Chondrocyte (in vitro differentiated cells): ENCODE measurements around the gene NRF1. TPM values are rescaled to one million over a fixed set of nuclear protein-coding genes. Genes with fewer than 3 reads are reported as not detected.

Source experiments
- DNase-seq: peaks from one replicate; pipeline ENCODE4 v3.0.0; 2021; ENCODE audit warnings: mixed read lengths, low spot score
- H3K27ac Mint-ChIP-seq: one replicate; pipeline ENCODE4 v1.8.0; 2021; ENCODE audit warnings: mild to moderate bottlenecking, moderate library complexity, mixed read lengths; ENCODE audit not compliant: unreplicated experiment
- H3K27me3 Mint-ChIP-seq: 2 replicates; pipeline ENCODE4 v1.8.0; 2021; ENCODE audit warnings: low read depth, mixed read lengths
- H3K36me3 Mint-ChIP-seq: 2 replicates; pipeline ENCODE4 v1.8.0; 2021; ENCODE audit warnings: low read depth, mixed read lengths
- H3K4me1 Mint-ChIP-seq: 2 replicates; pipeline ENCODE4 v1.8.0; 2021; ENCODE audit warnings: low read depth, mild to moderate bottlenecking, mixed read lengths
- H3K4me3 Mint-ChIP-seq: one replicate; pipeline ENCODE4 v1.8.0; 2021; ENCODE audit warnings: mild to moderate bottlenecking, moderate library complexity, mixed read lengths; ENCODE audit not compliant: unreplicated experiment
- H3K9me3 Mint-ChIP-seq: 2 replicates; pipeline ENCODE4 v1.8.0; 2021; ENCODE audit warnings: low read depth, mixed read lengths
- total RNA-seq: library from RNA; stranded (reverse); gene quantifications from 3 replicates; pipeline ENCODE4 v1.2.1, GENCODE V29; 2021
- TF ChIP-seq, protein P1 (sequence below): fragments of 200-600 bp; sonication (generic); IDR thresholded peaks from 2 replicates; pipeline ENCODE4 v1.5.0; 2021; ENCODE audit warnings: antibody characterized with exemption, mild to moderate bottlenecking, moderate library complexity

NRF1 gene
- total RNA-seq, 1 donor from 2014 or later: 13.3 TPM

DNA sequence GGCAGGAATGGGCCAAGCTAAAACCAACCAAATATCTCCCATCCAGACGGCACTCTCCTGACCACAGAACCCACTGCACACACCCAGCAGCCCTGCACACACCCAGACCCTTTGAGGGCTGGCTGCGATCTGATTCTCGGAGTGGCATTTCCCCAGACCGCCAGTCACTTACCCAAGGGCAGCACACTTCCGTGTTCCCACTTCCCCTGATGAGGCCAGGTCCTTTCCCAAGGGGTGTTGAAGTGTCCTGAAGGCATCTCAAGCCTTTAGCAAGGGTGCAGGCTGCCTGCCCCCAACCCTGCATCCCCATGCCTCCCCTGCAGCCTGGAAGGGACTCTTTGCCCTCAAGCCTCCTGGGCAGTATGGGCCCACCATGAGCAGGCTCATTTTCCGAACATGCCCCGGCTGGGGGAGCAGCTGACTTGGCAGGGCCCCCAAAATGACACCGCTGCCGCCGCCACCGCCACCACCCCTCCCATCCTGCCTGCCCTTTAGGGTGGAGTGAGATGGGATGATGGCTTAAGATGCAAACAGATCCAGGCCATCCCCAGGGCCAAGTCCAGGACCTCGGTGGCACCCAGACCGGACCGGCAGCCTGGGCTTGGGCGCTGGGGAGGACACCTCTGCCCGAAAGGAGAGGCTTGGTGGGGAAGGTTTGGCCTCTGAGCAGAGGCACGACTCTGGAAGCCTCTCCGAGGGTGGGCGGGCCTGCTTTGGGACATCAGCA lies 159.8 kb downstream of the NRF1 start:
- no peaks in the 10 kb centered on the region for H3K9me3 Mint-ChIP-seq

DNA sequence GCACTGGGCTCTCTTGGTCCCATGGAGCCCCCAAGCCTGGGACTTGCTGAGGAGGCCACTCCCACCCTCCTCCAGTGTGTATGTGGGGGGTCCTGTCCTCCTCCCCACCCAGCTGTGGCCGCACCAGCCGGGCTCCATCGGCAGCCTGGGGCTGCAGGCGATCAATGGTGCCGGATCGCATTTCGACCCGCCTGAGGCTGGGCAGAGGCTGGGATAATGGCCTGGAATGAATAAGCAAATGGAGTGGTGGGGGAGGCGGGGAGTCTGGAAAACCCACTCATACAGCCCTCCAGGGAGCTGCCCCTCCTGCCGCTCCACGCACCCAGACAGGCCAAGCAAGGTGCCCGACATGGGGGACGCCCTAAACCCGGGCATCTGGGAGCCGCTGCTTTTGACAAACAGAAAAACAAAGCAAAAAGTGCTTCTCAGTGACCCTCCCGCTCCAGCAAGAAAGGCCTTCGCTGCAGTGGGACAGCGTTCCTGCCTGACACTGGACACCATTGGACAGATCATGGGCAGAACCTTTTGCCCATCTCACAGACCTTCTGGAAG lies 160.5 kb downstream of the NRF1 start:
- Mint-ChIP-seq H3K9me3 (no peaks in the 10 kb centered on the region), H3K27me3 (peaks cover 7% of the 10 kb centered on the region), H3K27ac (no peak overlapping the region), H3K4me3 (no peak overlapping the region), H3K36me3 (no peaks in the 10 kb centered on the region), H3K4me1 (no peaks in the 10 kb centered on the region)
- peak; percentile 51 for DNase-seq
- TF ChIP-seq, protein P1, sequence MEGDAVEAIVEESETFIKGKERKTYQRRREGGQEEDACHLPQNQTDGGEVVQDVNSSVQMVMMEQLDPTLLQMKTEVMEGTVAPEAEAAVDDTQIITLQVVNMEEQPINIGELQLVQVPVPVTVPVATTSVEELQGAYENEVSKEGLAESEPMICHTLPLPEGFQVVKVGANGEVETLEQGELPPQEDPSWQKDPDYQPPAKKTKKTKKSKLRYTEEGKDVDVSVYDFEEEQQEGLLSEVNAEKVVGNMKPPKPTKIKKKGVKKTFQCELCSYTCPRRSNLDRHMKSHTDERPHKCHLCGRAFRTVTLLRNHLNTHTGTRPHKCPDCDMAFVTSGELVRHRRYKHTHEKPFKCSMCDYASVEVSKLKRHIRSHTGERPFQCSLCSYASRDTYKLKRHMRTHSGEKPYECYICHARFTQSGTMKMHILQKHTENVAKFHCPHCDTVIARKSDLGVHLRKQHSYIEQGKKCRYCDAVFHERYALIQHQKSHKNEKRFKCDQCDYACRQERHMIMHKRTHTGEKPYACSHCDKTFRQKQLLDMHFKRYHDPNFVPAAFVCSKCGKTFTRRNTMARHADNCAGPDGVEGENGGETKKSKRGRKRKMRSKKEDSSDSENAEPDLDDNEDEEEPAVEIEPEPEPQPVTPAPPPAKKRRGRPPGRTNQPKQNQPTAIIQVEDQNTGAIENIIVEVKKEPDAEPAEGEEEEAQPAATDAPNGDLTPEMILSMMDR: no peak

More for the DNA sequence above, 159.8 kb downstream of the NRF1 start:
- TF ChIP-seq, protein P1: no peak
- Mint-ChIP-seq H3K36me3 (no peaks in the 10 kb centered on the region), H3K4me3 (no peak overlapping the region), H3K27ac (no peak overlapping the region), H3K4me1 (no peaks in the 10 kb centered on the region), H3K27me3 (peaks cover 4% of the 10 kb centered on the region)
- DNase-seq: peak; percentile 70

DNA sequence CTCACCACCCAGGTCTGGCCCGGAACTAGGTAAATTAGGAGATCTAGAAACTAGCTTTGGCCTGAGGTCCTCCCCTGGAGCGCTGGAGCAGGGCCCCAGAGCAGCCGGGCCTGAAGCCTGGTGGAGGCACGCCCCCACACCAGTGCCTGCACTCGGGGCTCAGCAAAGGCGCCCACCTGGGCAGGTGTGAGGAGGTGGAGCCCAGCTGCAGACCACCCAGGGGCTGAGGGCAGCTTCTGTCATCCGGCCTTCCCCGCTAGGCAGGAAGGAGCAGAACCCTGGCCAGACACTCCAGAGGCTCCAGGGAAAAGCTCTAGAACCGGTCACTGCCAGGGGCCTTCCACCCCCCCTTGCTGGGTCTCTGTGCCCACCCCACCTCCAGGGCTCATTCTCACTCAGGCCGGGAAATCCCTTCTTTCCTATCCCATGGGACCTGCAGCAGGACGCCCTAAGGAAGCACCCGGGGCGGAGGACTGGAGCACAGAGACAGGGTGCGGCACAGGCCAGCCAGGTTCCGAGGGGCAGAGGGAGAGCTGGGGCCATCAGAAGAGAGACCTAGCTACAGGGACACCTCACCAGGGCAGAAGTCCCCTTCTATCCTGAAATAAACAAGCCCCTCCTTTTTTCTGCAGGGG lies 161.2 kb downstream of the NRF1 start:
- no peak overlapping the region for H3K4me3 Mint-ChIP-seq
- TF ChIP-seq, protein P1: no peak
- no peaks in the 10 kb centered on the region for H3K4me1 Mint-ChIP-seq
- no peaks in the 10 kb centered on the region for H3K9me3 Mint-ChIP-seq
- H3K27ac Mint-ChIP-seq: no peak overlapping the region
- H3K36me3 Mint-ChIP-seq: no peaks in the 10 kb centered on the region
- no peak for DNase-seq
- H3K27me3 Mint-ChIP-seq: peaks cover 13% of the 10 kb centered on the region

DNA sequence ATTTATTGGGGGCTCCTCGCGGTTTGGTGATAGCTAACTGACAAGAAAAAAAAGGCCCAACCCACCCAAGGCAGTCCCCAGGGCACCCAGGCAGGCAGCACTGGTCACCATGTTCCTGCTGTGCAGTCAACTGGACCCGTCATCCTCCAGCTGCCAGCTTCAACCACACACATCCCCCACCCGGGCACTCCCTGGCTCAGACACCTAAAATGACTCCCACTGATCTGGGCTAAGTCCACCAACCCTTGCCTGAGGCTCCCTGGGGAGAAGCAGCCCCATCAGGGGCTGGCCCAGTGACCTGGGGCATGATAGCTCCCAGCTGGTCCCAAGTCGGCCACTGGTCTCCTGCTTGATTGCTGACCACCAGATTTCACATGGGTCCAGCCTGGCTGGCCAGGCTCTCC lies 161.8 kb downstream of the NRF1 start:
- Mint-ChIP-seq H3K4me3 (no peak overlapping the region), H3K27ac (no peak overlapping the region), H3K36me3 (no peaks in the 10 kb centered on the region), H3K27me3 (peaks cover 18% of the 10 kb centered on the region), H3K9me3 (no peaks in the 10 kb centered on the region), H3K4me1 (no peaks in the 10 kb centered on the region)
- DNase-seq: no peak
- TF ChIP-seq, protein P1: no peak

DNA sequence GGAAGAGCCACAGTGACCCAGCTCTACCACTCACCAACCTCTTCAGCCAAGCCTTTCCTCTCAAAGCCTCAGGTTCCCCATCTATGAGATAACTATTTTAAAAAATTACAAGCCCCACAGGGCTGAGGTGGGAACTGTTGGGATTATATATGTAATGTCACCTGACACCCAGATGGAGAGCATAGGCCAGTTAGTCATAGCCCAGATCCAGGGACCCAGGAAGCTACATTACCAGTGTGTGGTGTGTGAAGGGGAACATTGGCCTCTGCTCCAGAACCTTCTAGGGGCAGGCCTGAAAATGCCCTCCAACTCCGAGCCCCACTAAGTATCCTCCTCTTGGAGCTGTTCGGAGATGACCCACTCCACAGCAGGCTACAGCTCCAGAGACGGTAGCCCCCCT lies 162.4 kb downstream of the NRF1 start:
- no peak for DNase-seq
- no peak overlapping the region for H3K4me3 Mint-ChIP-seq
- H3K9me3 Mint-ChIP-seq: no peaks in the 10 kb centered on the region
- peaks cover 21% of the 10 kb centered on the region for H3K27me3 Mint-ChIP-seq
- no peaks in the 10 kb centered on the region for H3K4me1 Mint-ChIP-seq
- H3K36me3 Mint-ChIP-seq: no peaks in the 10 kb centered on the region
- no peak overlapping the region for H3K27ac Mint-ChIP-seq
- TF ChIP-seq, protein P1: no peak
